Measurements from ENCODE around the gene MUC12.
"Not testable (repeated sequence)": the region's sequence is repeated elsewhere in the genome, so short reads cannot be mapped to it uniquely, and the experiment has no call there.

Gene MUC12

DNA sequence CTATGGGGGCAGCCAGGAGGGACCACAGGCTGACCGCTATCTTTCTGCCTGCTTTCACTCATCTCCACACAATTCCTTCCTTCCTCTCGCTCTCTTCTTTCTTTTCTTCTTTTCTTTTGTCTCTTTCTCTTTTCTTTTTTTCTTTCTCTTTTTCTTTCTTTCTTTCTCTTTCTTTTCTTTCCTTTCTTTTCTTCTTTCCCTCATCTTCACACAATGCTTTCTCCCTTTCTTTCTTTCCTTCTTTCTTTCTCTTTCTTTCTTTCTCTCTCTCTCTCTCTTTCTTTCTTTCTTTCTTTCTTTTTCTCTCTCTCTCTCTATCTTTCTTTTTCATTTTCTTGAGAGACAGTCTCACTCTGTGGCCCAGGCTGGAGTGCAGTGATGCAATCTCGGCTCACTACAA is 6.8 kb upstream of the MUC12 start:
- no peak for DNase-seq (ENCODE audit: low read depth, low spot score)

- DNase-seq (ENCODE audit: low read depth, low spot score) = no peak
Measured at GRCh38 chr7:100963386-100963785, 6.0 kb upstream of the MUC12 start.

GRCh38 chr7:100963874-100964273 is 5.5 kb upstream of the MUC12 start:
- no peak for DNase-seq (ENCODE audit: low read depth, low spot score)

DNA sequence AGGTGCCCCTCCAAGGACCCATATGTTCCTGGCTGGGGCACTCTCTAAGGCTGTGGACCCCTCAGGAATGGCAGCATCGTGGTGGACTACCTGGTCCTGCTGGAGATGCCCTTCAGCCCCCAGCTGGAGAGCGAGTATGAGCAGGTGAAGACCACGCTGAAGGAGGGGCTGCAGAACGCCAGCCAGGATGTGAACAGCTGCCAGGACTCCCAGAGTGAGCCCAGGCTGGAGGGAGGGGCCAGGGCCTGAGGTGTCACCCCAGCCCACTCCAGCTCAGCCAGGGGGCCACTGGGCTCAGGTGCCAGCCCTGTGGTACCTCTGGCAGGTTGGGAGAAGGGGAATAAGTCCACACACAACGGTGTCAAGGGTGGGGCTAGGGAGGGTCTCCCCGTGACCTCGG is 4.7 kb upstream of the MUC12 start:
- no peak for DNase-seq (ENCODE audit: low read depth, low spot score)

- no peak for DNase-seq (ENCODE audit: low read depth, low spot score)
Measured at GRCh38 chr7:100965045-100965722, 4.2 kb upstream of the MUC12 start.

- DNase-seq (ENCODE audit: low read depth, low spot score) = no peak
Measured at GRCh38 chr7:100965723-100966541, 3.4 kb upstream of the MUC12 start.

GRCh38 chr7:100966542-100967291 is 2.6 kb upstream of the MUC12 start:
- no peak for DNase-seq (ENCODE audit: low read depth, low spot score)

- DNase-seq (ENCODE audit: low read depth, low spot score) = no peak
Measured at GRCh38 chr7:100967292-100967863, 2.0 kb upstream of the MUC12 start.

DNA sequence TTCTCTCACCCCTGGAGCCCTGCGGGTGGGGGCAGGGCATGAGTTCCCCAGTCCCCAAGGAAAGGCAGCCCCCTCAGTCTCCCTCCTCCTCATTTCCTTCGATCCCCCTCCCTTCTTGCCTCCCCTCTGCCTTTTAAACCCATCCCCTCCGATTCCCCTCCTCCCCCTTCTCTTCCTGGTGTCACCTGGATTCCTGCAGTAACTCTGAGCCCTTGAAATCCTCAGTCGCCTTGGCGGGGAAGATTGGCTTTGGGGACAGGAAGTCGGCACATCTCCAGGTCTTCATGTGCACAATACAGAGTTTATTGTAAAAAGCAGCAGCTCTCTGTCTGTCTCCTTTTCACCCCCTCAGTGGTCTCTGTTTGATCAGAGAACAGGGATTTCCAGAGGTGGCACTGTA is 1.3 kb upstream of the MUC12 start:
- DNase-seq (ENCODE audit: low read depth, low spot score) = no peak

DNA sequence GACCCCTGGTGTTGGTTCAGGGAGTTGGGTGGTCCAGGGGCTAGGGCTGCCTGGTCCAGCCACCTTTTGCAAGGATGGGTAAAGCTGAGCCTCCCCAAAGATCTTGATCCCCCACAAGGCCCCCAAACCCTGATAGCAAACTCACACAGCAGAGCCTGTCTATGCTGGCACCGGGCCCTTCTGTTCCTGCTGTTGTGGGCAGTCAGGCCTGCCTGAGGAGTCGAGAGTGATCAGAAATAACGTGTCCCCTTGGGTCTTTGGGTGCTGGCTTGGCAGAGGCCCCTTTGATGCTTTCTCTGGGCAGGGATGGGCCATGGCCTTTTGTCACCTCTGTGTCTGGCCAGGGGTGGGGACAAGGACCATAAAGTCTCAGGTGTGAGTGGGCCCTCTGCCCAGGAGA is 715 bp upstream of the MUC12 start:
- no peak for DNase-seq (ENCODE audit: low read depth, low spot score)

GRCh38 chr7:100971111-100972001 is 2.0 kb downstream of the MUC12 start:
- no peak for DNase-seq (ENCODE audit: low read depth, low spot score)

GRCh38 chr7:100972002-100972347 is 2.6 kb downstream of the MUC12 start:
- no peak for DNase-seq (ENCODE audit: low read depth, low spot score)

- DNase-seq (ENCODE audit: low read depth, low spot score) = no peak
Measured at GRCh38 chr7:100974021-100974420, 4.7 kb downstream of the MUC12 start.

GRCh38 chr7:100975371-100975821 is 6.0 kb downstream of the MUC12 start:
- no peak for DNase-seq (ENCODE audit: low read depth, low spot score)

DNA sequence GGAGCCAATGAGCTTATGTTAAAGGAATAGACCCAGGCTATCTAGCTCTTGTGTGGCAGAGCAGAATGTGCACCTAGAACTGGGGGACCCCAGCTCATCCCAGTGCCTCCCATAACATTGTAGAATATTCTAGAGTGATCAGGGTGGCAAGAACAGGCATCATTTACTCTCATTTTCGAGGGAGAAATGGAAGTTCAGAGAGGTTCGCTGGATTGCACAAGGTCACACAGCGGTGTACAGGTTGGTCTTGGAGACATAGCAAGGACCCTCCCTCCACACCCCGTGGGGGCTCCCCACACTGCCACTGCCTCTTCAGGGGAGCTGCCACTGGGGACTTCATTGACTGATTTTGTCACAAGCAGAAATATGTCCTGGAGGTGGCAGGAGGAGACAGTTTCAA is 8.9 kb downstream of the MUC12 start:
- DNase-seq (ENCODE audit: low read depth, low spot score) = no peak

DNA sequence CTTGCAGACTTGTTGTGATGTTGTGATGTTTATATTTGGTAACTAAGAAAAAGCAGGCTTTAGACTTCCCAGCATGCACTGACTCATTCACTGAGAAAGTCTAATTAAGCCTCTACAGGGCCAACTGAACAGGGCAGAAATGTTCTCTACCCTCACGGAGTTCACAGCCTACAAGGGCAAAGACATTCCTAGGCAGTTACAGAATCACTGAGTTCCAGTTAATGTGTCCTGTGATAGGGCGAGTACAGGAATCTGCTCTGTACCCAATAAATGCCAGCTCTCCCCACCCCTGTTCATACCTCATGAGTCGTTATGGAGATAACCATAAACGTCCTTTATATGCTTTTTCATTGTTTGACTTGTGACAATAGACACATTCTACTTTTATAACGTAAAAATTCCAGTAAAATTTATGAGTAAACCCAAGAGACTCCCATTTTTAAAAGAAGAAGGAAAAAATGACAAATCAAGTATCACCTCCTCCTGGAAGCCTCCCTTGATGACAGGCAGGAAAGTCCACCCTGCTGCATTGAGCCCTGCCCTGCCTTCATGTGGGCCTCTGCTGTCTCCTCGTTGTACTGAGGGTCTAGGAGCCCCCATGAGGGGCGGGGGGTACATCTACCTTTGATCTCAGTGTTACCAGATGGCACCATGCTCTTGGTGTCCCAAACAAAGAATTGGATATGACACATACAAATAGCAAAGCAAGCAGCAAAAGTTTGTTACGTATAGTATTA is 14.3 kb downstream of the MUC12 start:
- no peak for DNase-seq (ENCODE audit: low read depth, low spot score)

GRCh38 chr7:100984241-100984918 is 15.0 kb downstream of the MUC12 start:
- DNase-seq (ENCODE audit: low read depth, low spot score) = not testable (repeated sequence)

- DNase-seq (ENCODE audit: low read depth, low spot score) = not testable (repeated sequence)
Measured at GRCh38 chr7:100985033-100985797, 15.8 kb downstream of the MUC12 start.

DNA sequence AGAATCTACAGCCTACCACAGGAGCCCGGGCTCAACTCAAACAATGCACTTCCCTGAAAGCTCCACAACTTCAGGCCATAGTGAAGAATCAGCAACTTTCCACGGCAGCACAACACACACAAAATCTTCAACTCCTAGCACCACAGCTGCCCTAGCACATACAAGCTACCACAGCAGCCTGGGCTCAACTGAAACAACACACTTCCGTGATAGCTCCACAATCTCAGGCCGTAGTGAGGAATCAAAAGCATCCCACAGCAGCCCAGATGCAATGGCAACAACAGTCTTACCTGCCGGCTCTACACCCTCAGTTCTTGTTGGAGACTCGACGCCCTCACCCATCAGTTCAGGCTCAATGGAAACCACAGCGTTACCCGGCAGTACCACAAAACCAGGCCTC is 22.3 kb downstream of the MUC12 start:
- no peak for DNase-seq (ENCODE audit: low read depth, low spot score)
